Measurements from ENCODE around the gene RAB1A.

RAB1A gene

DNA sequence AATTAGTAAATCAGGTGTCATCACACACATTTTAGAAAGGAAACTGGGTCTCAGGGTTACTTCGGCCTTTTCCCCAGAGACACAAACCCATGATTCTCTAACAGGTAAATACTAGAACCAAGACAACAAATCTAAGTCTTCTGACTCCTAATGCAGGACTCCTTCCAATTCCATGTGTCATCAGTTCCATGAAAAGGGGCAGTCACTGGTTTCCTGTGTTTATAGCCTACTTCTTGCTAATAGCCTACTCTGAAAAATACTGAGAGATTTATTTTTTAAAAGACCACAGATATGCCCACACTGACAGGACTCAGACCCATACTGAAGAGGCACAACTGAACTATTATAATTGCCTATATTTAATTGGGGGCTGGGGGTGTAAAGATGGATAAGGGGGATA is 33.0 kb downstream of the RAB1A start:
- H3K27me3 Mint-ChIP-seq, result no peaks in the 10 kb centered on the region
- ATAC-seq (replicated peaks), result no peak
- H3K4me3 Mint-ChIP-seq, result no peak overlapping the region
- peaks cover 42 to 52% of the 10 kb centered on the region in 2 donors for H3K36me3 Mint-ChIP-seq
- peaks cover 0 to 6% of the 10 kb centered on the region in 2 donors for H3K4me1 Mint-ChIP-seq
- peaks cover 6 to 7% of the 10 kb centered on the region in 2 donors for H3K9me3 Mint-ChIP-seq
- no peak overlapping the region for H3K27ac Mint-ChIP-seq
- DNase-seq, result no peak

DNA sequence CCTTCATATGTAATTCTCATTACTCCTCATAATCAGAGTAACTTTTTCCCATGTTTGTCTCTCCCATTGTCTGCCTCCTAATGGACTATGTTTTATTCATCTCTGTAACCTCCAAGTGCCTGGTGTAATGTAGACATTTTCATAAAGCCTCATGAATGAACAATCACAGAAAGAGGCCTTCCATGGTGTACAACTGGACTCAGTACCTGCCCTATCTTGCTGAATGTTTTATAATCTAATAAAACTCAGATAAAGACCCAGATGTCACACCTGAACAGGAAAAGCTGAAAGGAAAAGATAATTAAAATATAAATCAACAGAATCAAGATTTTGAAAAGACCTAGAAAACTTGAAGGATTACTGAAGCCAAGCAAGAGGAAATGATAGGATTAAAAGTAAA is 36.7 kb downstream of the RAB1A start:
- Mint-ChIP-seq H3K9me3 (peaks cover 6 to 7% of the 10 kb centered on the region in 2 donors), H3K4me3 (no peak overlapping the region), H3K27me3 (no peaks in the 10 kb centered on the region), H3K27ac (no peak overlapping the region), H3K4me1 (peaks cover 0 to 4% of the 10 kb centered on the region in 2 donors), H3K36me3 (peaks cover 49 to 59% of the 10 kb centered on the region in 2 donors)
- DNase-seq, result no peak
- no peak for ATAC-seq (replicated peaks)

GRCh38 chr2:65092791-65093190 is 37.1 kb downstream of the RAB1A start:
- Mint-ChIP-seq H3K4me1 (peaks cover 0 to 4% of the 10 kb centered on the region in 2 donors), H3K36me3 (peaks cover 50 to 58% of the 10 kb centered on the region in 2 donors), H3K9me3 (peaks cover 6 to 7% of the 10 kb centered on the region in 2 donors), H3K27me3 (no peaks in the 10 kb centered on the region), H3K4me3 (no peak overlapping the region), H3K27ac (peak overlapping the region; percentile 0)
- DNase-seq (no peak), ATAC-seq (replicated peaks) (peak in 1 of 2 donors; percentile 25)

DNA sequence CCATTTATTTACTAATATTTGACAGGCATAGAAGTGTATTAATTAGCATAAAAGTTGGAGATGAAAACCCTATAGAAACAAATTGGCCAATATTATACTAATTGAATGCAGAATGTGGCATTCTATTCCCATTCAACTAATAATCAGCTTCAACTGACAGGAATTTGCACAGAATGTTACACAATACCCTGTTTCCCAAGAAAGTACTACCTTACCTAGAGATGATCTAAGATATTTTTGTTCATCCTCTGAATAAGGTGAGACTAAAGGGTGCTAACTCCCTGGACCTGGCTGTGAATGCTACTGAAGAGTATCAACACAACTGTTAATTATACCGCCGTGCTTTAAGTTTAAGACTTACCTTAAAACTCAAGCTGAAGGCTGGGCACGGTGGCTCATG is 44.8 kb downstream of the RAB1A start:
- H3K4me3 Mint-ChIP-seq, result no peak overlapping the region
- H3K36me3 Mint-ChIP-seq, result peaks cover 33 to 44% of the 10 kb centered on the region in 2 donors
- H3K9me3 Mint-ChIP-seq, result no peaks in the 10 kb centered on the region
- H3K27me3 Mint-ChIP-seq, result no peaks in the 10 kb centered on the region
- no peak for DNase-seq
- no peak overlapping the region for H3K27ac Mint-ChIP-seq
- peaks cover 5 to 24% of the 10 kb centered on the region in 2 donors for H3K4me1 Mint-ChIP-seq
- ATAC-seq (replicated peaks), result no peak

GRCh38 chr2:65081232-65081685 is 48.6 kb downstream of the RAB1A start:
- H3K4me3 Mint-ChIP-seq, result no peak overlapping the region
- no peaks in the 10 kb centered on the region for H3K27me3 Mint-ChIP-seq
- H3K9me3 Mint-ChIP-seq, result no peaks in the 10 kb centered on the region
- H3K4me1 Mint-ChIP-seq, result peaks cover 10 to 24% of the 10 kb centered on the region in 2 donors
- peaks cover 31 to 56% of the 10 kb centered on the region in 2 donors for H3K36me3 Mint-ChIP-seq
- peak overlapping the region; percentile 62 for H3K27ac Mint-ChIP-seq
- ATAC-seq (replicated peaks) (peak; percentile 42 to 51), DNase-seq (no peak)

GRCh38 chr2:65079017-65079416 is 50.9 kb downstream of the RAB1A start:
- Mint-ChIP-seq H3K4me3 (no peak overlapping the region), H3K4me1 (peaks cover 10 to 24% of the 10 kb centered on the region in 2 donors), H3K36me3 (peaks cover 25 to 55% of the 10 kb centered on the region in 2 donors), H3K27me3 (no peaks in the 10 kb centered on the region), H3K9me3 (no peaks in the 10 kb centered on the region), H3K27ac (peak overlapping the region; percentile 82)
- DNase-seq, result no peak
- no peak for ATAC-seq (replicated peaks)

- Mint-ChIP-seq H3K27me3 (no peaks in the 10 kb centered on the region), H3K4me1 (peaks cover 12 to 22% of the 10 kb centered on the region in 2 donors), H3K36me3 (peaks cover 29 to 57% of the 10 kb centered on the region in 2 donors), H3K27ac (peak overlapping the region; percentile 82), H3K4me3 (no peak overlapping the region), H3K9me3 (no peaks in the 10 kb centered on the region)
- DNase-seq, result no peak
- no peak for ATAC-seq (replicated peaks)
These were observed 52.0 kb downstream of the RAB1A start for GRCh38 chr2:65077898-65078297.

GRCh38 chr2:65076345-65076710 is 53.6 kb downstream of the RAB1A start:
- H3K27ac Mint-ChIP-seq, result peak overlapping the region; percentile 71
- H3K27me3 Mint-ChIP-seq, result no peaks in the 10 kb centered on the region
- H3K4me1 Mint-ChIP-seq, result peaks cover 21 to 23% of the 10 kb centered on the region in 2 donors
- H3K4me3 Mint-ChIP-seq, result no peak overlapping the region
- peaks cover 29 to 61% of the 10 kb centered on the region in 2 donors for H3K36me3 Mint-ChIP-seq
- DNase-seq (no peak), ATAC-seq (replicated peaks) (no peak)
- no peaks in the 10 kb centered on the region for H3K9me3 Mint-ChIP-seq

GRCh38 chr2:65075605-65076344 is 54.1 kb downstream of the RAB1A start:
- no peak for ATAC-seq (replicated peaks)
- Mint-ChIP-seq H3K9me3 (no peaks in the 10 kb centered on the region), H3K36me3 (peaks cover 33 to 67% of the 10 kb centered on the region in 2 donors), H3K27ac (peak overlapping the region; percentile 71), H3K4me1 (peaks cover 22 to 26% of the 10 kb centered on the region in 2 donors), H3K27me3 (no peaks in the 10 kb centered on the region), H3K4me3 (no peak overlapping the region)
- no peak for DNase-seq

GRCh38 chr2:65075176-65075575 is 54.7 kb downstream of the RAB1A start:
- ATAC-seq (replicated peaks) (no peak), DNase-seq (no peak)
- Mint-ChIP-seq H3K9me3 (no peaks in the 10 kb centered on the region), H3K4me3 (no peak overlapping the region), H3K36me3 (peaks cover 34 to 69% of the 10 kb centered on the region in 2 donors), H3K27ac (no peak overlapping the region), H3K27me3 (no peaks in the 10 kb centered on the region), H3K4me1 (peaks cover 28 to 31% of the 10 kb centered on the region in 2 donors)

DNA sequence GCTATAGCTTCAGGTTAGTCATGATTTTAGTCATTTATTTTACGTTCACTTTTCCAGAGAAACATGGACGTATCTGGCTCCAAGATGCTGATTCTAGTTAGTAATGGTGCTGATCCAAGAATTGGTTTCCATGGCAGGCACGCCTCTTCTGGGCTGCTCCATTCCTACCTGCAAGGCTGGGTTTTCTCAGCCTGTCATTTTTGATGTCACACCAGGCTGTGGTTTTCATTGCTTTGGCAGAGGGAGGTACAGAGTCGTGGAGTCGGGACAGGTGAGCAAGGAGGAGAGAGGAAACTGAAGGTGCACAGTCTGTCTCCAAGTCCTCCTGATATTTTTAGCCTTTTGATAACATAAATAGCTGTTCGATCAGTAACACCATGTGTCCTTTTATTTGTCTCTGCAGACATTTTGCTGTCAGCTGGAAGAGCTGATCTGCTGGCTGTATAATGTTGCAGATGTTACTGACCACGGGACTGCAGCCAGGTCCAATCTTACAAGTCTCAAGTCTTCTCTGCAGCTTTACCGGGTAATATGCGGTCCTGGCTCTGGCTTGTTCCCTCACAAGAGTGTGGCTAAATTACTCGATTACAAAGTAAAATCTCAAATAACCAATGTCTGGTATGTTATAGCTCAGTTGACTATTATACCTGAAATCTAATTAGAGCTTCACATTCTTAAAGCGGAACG is 55.9 kb downstream of the RAB1A start:
- no peak for DNase-seq
- peak overlapping the region; percentile 25 for H3K27ac Mint-ChIP-seq
- peaks cover 34% of the 10 kb centered on the region in 2 donors for H3K4me1 Mint-ChIP-seq
- H3K36me3 Mint-ChIP-seq, result peaks cover 32 to 64% of the 10 kb centered on the region in 2 donors
- H3K4me3 Mint-ChIP-seq, result no peak overlapping the region
- no peaks in the 10 kb centered on the region for H3K9me3 Mint-ChIP-seq
- no peaks in the 10 kb centered on the region for H3K27me3 Mint-ChIP-seq
- no peak for ATAC-seq (replicated peaks)

DNA sequence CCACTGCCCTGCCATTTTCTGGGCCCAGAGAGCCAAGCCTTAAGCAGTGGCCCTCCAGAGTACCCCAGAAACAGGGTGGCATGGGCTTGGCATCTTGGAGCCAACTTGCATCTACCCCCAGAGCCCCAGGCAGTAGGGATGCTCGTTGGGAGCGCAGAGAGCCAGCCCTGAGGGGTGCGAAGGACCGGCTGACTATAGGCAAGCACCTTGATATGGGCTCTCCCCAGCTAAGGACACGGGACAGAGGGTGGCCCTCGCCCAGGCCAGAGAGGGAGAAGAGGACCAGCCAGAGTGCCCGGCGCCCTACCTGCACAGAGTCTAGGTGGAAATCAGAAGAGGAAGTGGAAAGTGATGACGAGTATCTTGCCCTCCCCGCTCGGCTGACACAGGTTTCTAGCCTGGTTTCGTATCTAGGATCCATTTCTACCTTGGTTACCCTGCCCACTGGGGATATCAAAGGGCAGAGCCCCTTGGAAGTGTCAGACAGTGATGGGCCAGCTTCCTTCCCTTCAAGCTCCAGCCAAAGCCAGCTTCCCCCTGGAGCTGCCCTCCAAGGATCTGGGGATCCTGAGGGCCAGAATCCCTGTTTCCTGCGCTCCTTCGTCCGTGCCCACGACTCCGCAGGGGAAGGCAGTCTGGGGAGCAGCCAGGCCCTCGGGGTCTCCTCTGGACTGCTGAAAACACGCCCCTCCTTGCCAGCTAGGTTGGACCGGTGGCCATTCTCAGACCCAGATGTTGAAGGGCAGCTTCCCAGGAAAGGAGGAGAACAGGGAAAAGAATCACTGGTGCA is 57.5 kb downstream of the RAB1A start:
- ATAC-seq (replicated peaks) (peak; percentile 86 to 87), DNase-seq (peak; percentile 30)
- Mint-ChIP-seq H3K27ac (peak overlapping the region; percentile 89), H3K9me3 (no peaks in the 10 kb centered on the region), H3K27me3 (no peaks in the 10 kb centered on the region), H3K4me1 (peaks cover 42 to 48% of the 10 kb centered on the region in 2 donors), H3K36me3 (peaks cover 42 to 60% of the 10 kb centered on the region in 2 donors), H3K4me3 (peak overlapping the region in 1 of 2 donors; percentile 10)

DNA sequence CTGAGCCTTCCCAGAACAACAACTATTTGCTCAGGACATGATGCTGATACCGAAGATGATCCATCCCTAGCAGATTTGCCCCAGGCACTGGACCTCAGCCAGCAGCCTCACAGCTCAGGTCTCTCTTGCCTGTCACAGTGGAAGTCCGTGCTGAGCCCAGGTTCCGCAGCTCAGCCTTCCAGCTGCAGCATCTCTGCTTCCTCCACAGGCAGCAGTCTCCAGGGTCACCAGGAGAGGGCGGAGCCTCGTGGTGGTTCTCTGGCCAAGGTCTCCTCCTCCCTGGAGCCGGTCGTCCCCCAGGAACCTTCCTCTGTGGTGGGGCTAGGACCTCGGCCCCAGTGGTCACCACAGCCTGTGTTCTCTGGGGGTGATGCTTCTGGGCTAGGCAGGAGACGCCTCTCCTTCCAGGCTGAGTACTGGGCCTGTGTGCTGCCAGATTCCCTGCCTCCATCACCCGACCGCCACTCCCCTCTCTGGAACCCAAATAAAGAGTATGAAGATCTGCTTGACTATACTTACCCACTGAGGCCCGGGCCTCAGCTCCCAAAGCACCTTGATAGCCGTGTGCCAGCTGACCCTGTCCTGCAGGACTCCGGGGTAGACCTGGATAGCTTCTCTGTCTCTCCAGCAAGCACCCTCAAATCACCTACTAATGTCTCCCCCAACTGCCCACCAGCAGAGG is 58.3 kb downstream of the RAB1A start:
- H3K4me3 Mint-ChIP-seq, result peak overlapping the region in 1 of 2 donors; percentile 6
- ATAC-seq (replicated peaks) (no peak), DNase-seq (no peak)
- H3K27me3 Mint-ChIP-seq, result no peaks in the 10 kb centered on the region
- H3K4me1 Mint-ChIP-seq, result peaks cover 42 to 54% of the 10 kb centered on the region in 2 donors
- H3K36me3 Mint-ChIP-seq, result peaks cover 38 to 60% of the 10 kb centered on the region in 2 donors
- no peaks in the 10 kb centered on the region for H3K9me3 Mint-ChIP-seq
- peak overlapping the region; percentile 89 for H3K27ac Mint-ChIP-seq

DNA sequence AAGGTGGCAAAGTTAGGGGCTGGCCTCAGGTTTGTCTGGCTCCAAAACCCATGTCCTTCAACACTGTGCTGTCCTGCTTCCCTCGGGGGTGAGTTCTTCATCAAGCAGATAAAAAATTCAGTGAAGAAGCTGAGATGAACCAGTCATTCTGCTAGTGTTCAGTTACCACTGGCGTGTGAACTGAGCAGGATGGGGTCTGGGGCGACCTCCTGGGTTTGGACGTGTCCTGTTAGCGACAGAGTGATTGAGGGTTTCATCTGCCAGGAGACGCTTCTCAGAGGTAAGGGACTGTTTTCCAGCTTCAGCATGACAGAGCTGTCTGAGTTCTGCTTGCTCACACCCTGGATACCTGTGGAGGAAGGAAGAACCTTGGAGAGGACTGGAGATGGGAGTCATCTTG is 59.0 kb downstream of the RAB1A start:
- H3K9me3 Mint-ChIP-seq, result no peaks in the 10 kb centered on the region
- peaks cover 44 to 57% of the 10 kb centered on the region in 2 donors for H3K4me1 Mint-ChIP-seq
- no peaks in the 10 kb centered on the region for H3K27me3 Mint-ChIP-seq
- H3K4me3 Mint-ChIP-seq, result no peak overlapping the region
- peaks cover 38 to 56% of the 10 kb centered on the region in 2 donors for H3K36me3 Mint-ChIP-seq
- no peak for ATAC-seq (replicated peaks)
- no peak for DNase-seq
- peak overlapping the region; percentile 90 for H3K27ac Mint-ChIP-seq

Measured in stimulated activated naive B cell treated with anti-CD40 and anti-IgM and Interleukin-4, amounts not matched to agents 10 μg/mL and 1 μg/mL and 100 μg/mL, for 72 hours (primary cell).